Measurements from ENCODE around the gene VSTM4.
A peak's percentile ranks its signal among the peaks of the same experiment; 100 is the strongest.

Gene VSTM4, protein sequence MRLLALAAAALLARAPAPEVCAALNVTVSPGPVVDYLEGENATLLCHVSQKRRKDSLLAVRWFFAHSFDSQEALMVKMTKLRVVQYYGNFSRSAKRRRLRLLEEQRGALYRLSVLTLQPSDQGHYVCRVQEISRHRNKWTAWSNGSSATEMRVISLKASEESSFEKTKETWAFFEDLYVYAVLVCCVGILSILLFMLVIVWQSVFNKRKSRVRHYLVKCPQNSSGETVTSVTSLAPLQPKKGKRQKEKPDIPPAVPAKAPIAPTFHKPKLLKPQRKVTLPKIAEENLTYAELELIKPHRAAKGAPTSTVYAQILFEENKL

DNA sequence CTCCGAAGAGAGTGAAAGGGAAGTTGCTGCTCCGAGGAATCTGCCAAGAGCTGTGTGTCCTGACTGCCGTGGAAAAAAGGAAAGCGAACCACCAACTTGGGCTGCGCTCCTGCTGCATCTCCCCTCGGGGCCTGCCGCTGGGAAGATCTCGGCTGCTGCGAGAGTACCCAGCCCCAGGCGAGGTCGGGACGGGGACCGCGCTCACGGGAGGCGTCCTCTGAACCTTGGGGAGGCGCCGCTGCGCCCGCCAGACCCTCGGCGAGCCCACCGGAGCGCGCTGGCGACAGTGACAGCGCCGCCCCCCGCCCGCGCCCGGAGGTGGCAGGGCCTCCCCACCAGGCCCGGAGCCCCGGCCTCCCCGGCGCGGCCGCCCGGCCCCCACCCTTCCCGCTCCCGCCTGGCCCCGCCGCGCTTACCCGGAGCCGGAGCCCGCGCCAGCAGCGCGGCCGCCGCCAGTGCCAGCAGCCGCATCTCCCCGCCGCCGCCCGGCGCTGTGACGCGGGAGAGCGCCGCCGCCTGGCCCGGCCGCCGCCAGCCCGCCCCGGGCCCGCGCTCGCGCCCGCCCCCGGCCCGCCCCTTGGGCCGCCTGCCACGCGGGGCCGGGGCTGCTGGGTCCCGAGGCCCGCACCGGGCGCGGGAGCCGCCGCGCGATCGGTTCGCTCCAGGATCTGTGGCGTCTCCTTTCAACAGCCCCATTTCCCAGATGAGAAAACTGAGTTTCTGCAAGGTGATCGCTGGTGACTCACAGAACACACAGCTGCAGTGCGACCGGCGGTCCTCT, at the start of gene VSTM4:
VSTM4 (minus strand) TSS at position 508 of the 781 bp plus-strand sequence; CDS start at position 471, 37 bp downstream.
- Histone ChIP-seq H3K36me3 (no peaks in the 10 kb centered on the region), H3K4me3 (no peak within 1 kb of the TSS), H3K27me3 (peaks cover 35 to 46% (median 40%) of the 10 kb centered on the region in 11 experiments), H3K4me2 (peak within 1 kb of the TSS in 9 of 11 experiments; percentile 16 to 43 (median 34); a peak in 12 of 22 replicates), H4K20me1 (no peaks in the 10 kb centered on the region; a peak in 1 of 22 replicates), H3K4me1 (peaks cover 0 to 13% (median 9%) of the 10 kb centered on the region in 10 experiments; a peak in 11 of 20 replicates), H3K27ac (no peak within 1 kb of the TSS), H3K9ac (no peak within 1 kb of the TSS), H3K9me3 (replicated peaks in 1 of 11) (no peaks in the 10 kb centered on the region)
- TF ChIP-seq Cebpa-rat (IDR thresholded peaks at IDR 0.05), result no peak

DNA sequence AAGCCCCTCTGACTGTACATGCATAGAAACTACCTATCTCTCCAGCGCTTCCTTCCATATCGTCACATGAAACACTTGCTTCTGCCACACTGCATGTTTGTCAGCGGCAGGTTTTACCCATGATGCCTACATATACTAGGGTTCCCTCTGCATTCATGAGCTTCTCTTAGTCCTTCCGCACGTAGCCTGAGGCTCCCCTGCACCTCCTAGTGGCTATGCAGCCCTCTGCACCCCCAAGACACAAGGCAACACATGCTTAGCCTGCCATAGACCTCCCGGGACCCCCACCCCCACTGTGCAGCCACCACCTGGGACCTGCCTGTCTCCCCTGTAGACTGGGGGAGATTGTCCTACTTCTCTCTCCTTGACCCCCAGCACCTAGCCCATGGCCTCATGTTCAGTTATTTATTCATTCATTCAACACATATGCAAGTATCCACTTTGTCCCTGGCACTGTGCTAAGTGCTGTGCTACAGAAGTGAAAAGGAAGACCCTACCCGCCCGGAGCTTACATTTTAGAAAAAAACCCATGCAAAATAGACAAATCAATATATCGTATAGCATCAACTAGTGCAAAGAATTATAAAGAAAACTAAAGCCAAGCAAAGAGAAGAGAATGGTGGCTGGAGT, 49.4 kb upstream of the VSTM4 start:
- H3K4me1 ChIP-seq, result peaks cover 0 to 44% (median 15%) of the 10 kb centered on the region in 10 experiments; a peak in 12 of 20 replicates
- H3K27ac ChIP-seq, result no peak overlapping the region
- H3K9me3 ChIP-seq (replicated peaks in 1 of 11), result no peaks in the 10 kb centered on the region
- H3K4me3 ChIP-seq, result no peak overlapping the region
- H3K36me3 ChIP-seq, result peaks cover 0 to 67% (median 21%) of the 10 kb centered on the region in 11 experiments; a peak in 12 of 22 replicates
- H3K9ac ChIP-seq, result no peak overlapping the region
- peak overlapping the region in 1 of 11 experiments; percentile 19; a peak in 1 of 22 replicates for H3K4me2 ChIP-seq
- no peak for TF ChIP-seq Cebpa-rat (IDR thresholded peaks at IDR 0.05)
- H4K20me1 ChIP-seq, result peaks cover 0 to 71% (median 25%) of the 10 kb centered on the region in 11 experiments; a peak in 12 of 22 replicates
- no peaks in the 10 kb centered on the region for H3K27me3 ChIP-seq

DNA sequence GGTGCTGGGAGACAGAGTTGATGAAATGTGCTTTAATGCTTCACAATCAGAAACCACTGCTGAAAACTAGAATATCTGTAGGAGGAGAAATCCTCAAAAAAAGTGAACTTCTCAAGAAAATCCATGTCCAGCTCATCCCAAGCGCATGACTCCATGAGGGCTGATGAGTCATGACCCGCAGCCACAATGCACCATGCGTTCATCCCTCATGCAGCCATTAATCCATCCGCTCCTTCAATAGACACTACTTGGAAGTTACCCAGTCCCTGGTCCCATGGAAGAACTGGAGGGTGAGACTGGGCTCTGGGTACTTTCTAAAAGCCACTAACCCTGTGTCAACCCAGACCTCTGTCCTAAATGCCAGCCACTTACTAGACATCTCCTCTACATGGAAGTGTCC, 48.4 kb upstream of the VSTM4 start:
- no peaks in the 10 kb centered on the region for H3K9me3 ChIP-seq (replicated peaks in 1 of 11)
- no peak for TF ChIP-seq Cebpa-rat (IDR thresholded peaks at IDR 0.05)
- H3K27ac ChIP-seq, result no peak overlapping the region
- H3K36me3 ChIP-seq, result peaks cover 0 to 70% (median 21%) of the 10 kb centered on the region in 11 experiments; a peak in 12 of 22 replicates
- no peaks in the 10 kb centered on the region for H3K27me3 ChIP-seq
- peak overlapping the region in 1 of 11 experiments; percentile 19; a peak in 2 of 22 replicates for H3K4me2 ChIP-seq
- no peak overlapping the region for H3K4me3 ChIP-seq
- H4K20me1 ChIP-seq, result peaks cover 0 to 61% (median 19%) of the 10 kb centered on the region in 11 experiments; a peak in 12 of 22 replicates
- no peak overlapping the region for H3K9ac ChIP-seq
- H3K4me1 ChIP-seq, result peaks cover 0 to 35% (median 8%) of the 10 kb centered on the region in 10 experiments; a peak in 11 of 20 replicates

DNA sequence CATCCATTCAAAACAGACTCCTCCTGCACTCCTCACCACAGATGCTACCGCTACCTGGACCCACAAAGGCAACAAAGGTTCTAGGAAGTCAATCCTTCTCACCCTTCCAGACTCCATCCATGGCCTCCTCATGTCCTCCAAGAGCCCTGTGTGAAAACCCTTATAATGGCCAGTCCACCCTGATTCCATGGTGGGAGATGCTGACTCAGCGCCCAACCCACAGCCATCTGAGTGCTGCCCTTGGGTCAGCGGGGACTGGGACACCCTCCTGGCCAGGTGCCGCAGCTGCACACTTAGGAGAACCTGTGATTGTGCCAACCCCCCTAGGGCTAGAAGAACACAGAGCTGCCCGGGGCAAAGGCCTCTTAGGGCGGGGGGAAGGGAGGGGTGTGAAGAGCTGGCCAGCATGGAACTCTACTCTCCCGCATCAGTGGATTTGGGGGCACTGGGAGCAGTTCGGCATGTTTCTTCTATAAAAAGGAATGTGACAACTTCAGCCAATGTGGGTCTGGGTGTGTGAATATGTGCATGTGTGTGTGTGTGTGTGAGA, 47.5 kb upstream of the VSTM4 start:
- no peak overlapping the region for H3K4me3 ChIP-seq
- H3K27me3 ChIP-seq, result no peaks in the 10 kb centered on the region
- H3K9me3 ChIP-seq (replicated peaks in 1 of 11), result no peaks in the 10 kb centered on the region
- no peak overlapping the region for H3K9ac ChIP-seq
- peaks cover 0 to 27% (median 4%) of the 10 kb centered on the region in 10 experiments; a peak in 6 of 20 replicates for H3K4me1 ChIP-seq
- H4K20me1 ChIP-seq, result peaks cover 0 to 54% (median 13%) of the 10 kb centered on the region in 11 experiments; a peak in 12 of 22 replicates
- no peak overlapping the region for H3K27ac ChIP-seq
- no peak for TF ChIP-seq Cebpa-rat (IDR thresholded peaks at IDR 0.05)
- H3K36me3 ChIP-seq, result peaks cover 0 to 67% (median 21%) of the 10 kb centered on the region in 11 experiments; a peak in 12 of 22 replicates
- H3K4me2 ChIP-seq, result no peak overlapping the region

DNA sequence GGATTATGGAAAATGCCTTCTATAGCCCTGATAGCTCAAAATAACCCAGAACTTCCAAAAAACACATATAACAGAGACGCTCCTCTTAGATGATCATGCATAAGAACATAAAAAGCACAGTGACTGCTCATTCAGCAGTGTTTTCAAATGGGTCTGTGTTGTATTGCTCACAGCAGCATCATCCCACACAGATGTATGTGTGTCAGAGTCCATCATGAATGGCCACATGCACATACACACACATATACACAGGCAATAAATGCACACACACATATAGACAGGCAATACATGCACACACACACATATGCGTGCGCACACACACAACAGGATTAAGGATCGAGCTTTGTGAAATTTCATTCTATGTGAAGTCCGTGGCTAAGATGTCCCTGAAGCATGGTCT, 46.7 kb upstream of the VSTM4 start:
- Histone ChIP-seq H3K9ac (no peak overlapping the region), H4K20me1 (peaks cover 0 to 47% (median 5%) of the 10 kb centered on the region in 11 experiments; a peak in 11 of 22 replicates), H3K4me1 (peaks cover 0 to 25% (median 3%) of the 10 kb centered on the region in 10 experiments; a peak in 2 of 20 replicates), H3K4me2 (no peak overlapping the region), H3K36me3 (peaks cover 0 to 65% (median 20%) of the 10 kb centered on the region in 11 experiments; a peak in 12 of 22 replicates), H3K9me3 (replicated peaks in 1 of 11) (no peaks in the 10 kb centered on the region), H3K27ac (no peak overlapping the region), H3K27me3 (no peaks in the 10 kb centered on the region), H3K4me3 (no peak overlapping the region)
- no peak for TF ChIP-seq Cebpa-rat (IDR thresholded peaks at IDR 0.05)

DNA sequence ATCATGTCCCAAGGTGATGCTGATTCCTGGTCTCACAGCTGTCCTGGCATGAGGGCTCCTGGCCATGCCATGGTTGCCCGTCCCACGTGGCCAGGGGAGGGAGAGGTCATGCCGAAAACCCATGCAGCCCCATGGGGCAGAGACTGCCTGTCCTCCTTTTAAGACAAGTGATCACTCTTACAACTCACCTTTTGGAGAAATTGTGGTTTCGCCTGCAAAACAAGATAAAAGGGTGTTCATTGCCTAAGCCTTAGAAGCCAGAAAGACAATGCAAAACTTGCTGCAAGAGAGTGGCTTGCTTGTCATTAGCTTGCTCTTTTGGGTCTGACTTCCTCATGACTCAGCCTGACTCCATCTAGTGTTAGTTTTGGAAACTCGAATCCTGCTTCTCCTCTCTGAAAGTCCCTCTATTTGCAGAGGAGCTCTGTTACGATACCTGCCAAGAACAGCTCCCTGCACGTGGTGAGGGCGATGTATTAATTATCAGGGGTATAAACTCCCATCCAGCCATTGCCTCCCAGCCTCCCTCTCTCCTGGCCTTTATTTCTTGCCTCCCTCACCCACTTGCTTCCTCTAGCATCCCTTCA, 46.2 kb upstream of the VSTM4 start:
- H3K9me3 ChIP-seq (replicated peaks in 1 of 11), result no peaks in the 10 kb centered on the region
- no peak overlapping the region; a peak in 1 of 22 replicates for H3K4me2 ChIP-seq
- H3K9ac ChIP-seq, result no peak overlapping the region
- no peak overlapping the region for H3K27ac ChIP-seq
- H3K4me3 ChIP-seq, result no peak overlapping the region
- no peak for TF ChIP-seq Cebpa-rat (IDR thresholded peaks at IDR 0.05)
- peaks cover 0 to 65% (median 14%) of the 10 kb centered on the region in 11 experiments; a peak in 12 of 22 replicates for H3K36me3 ChIP-seq
- peaks cover 0 to 41% (median 4%) of the 10 kb centered on the region in 11 experiments; a peak in 9 of 22 replicates for H4K20me1 ChIP-seq
- H3K27me3 ChIP-seq, result no peaks in the 10 kb centered on the region
- peaks cover 0 to 22% (median 2%) of the 10 kb centered on the region in 10 experiments; a peak in 2 of 20 replicates for H3K4me1 ChIP-seq

DNA sequence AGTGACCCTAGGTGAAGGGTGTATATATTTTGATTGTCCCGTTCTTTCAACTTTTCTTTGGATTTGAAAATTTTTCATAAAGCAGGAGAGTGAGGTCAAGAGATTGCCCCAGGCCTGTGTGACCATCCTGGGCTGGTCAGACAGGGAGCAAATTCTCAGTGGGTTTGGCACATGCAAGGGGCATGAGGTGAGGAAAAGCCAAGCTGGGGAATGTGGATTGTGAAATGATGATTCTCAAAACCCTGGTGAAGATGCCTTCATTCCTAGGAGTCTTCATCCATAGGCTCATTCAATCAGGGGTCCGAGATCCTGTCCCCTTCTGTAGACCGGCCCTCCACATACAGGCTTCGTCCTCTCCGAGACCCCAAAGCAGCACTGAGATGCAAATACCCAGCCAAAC, 45.5 kb upstream of the VSTM4 start:
- Histone ChIP-seq H3K4me1 (peaks cover 0 to 17% (median 0%) of the 10 kb centered on the region in 10 experiments; a peak in 1 of 20 replicates), H3K27ac (no peak overlapping the region), H3K9me3 (replicated peaks in 1 of 11) (no peaks in the 10 kb centered on the region), H3K9ac (no peak overlapping the region), H3K4me2 (no peak overlapping the region), H4K20me1 (peaks cover 0 to 34% (median 4%) of the 10 kb centered on the region in 11 experiments; a peak in 9 of 22 replicates), H3K4me3 (no peak overlapping the region), H3K36me3 (peaks cover 0 to 65% (median 8%) of the 10 kb centered on the region in 11 experiments; a peak in 12 of 22 replicates), H3K27me3 (no peaks in the 10 kb centered on the region)
- TF ChIP-seq Cebpa-rat (IDR thresholded peaks at IDR 0.05), result no peak

DNA sequence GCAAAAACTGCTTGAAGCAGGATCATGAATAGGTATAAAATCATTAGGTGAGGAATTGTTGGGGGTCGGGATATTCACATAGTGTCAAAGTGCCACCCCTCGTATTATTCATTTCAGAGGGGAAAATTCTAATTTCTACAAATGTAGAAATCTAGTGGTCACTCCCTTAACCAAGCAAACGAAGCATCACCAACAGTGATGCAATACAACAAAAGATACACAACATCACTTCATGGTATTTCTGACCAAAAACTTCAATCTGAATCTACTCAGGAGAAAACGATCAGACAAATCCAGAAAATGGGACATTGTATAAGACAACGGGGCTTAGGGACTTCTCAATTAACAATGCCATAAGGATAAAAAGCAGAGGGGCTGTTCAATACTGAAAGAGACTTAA, 44.8 kb upstream of the VSTM4 start:
- Histone ChIP-seq H4K20me1 (peaks cover 0 to 28% (median 4%) of the 10 kb centered on the region in 11 experiments; a peak in 9 of 22 replicates), H3K4me1 (peaks cover 0 to 17% (median 0%) of the 10 kb centered on the region in 10 experiments; a peak in 1 of 20 replicates), H3K9me3 (replicated peaks in 1 of 11) (no peaks in the 10 kb centered on the region), H3K9ac (no peak overlapping the region), H3K36me3 (peaks cover 0 to 65% (median 7%) of the 10 kb centered on the region in 11 experiments; a peak in 12 of 22 replicates), H3K4me3 (no peak overlapping the region), H3K4me2 (no peak overlapping the region), H3K27me3 (no peaks in the 10 kb centered on the region), H3K27ac (no peak overlapping the region)
- TF ChIP-seq Cebpa-rat (IDR thresholded peaks at IDR 0.05), result no peak

Data from BLaER1 treated with 17β-estradiol and CSF1 and Interleukin-3, amounts not matched to agents 10 nM and 100 nM (cell line).